HG03139 (cell line): Measurements from ENCODE around the gene NAV2.

Experiments used
- ATAC-seq: cut with Tn5 transposase; IDR thresholded peaks from one replicate; pipeline ENCODE4 v1.9.1; 2021; ENCODE audit not compliant: unreplicated experiment

Gene NAV2

GRCh38 chr11:19774329-19774728, 61.7 kb downstream of the NAV2 start:
- ATAC-seq: no peak

DNA sequence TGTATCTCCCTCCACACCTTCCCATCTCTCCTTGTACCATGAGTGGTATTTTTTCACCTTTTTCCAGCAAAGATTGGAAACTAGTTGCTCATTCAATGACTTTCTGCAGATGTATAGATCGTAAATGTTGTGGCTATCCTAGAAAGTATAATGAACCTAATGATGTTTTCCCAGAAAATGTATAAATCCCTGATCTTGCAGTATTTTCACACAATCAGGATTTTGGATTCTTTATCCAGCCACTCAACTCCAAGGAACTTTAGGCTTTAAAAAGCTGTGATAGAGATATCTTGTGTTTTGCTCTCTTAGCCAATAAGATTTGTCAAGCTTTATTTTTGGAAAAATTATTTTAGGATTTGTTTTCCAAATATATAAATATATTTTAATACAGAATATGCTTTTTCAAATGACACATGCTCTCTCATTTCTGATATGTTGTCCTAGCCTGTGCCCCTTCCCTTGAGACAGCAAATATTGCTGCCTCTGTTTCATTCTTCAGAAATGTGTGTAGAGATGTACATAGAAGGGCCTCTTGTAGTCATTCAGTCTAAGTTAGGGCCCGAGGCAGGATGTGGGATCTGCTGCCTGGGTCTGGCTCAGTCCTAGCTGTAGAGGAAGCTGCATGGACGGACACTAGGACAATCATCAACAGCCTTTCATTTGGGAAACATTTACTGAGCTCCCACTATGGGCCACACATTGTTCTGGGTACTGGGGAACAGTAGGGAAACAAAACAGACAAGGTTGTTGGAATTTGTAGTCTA, 62.4 kb downstream of the NAV2 start:
- ATAC-seq: no peak

- no peak for ATAC-seq
These were observed 63.0 kb downstream of the NAV2 start for GRCh38 chr11:19775622-19776021.

- peak; percentile 7 for ATAC-seq
These were observed 64.4 kb downstream of the NAV2 start for GRCh38 chr11:19777039-19777376.

DNA sequence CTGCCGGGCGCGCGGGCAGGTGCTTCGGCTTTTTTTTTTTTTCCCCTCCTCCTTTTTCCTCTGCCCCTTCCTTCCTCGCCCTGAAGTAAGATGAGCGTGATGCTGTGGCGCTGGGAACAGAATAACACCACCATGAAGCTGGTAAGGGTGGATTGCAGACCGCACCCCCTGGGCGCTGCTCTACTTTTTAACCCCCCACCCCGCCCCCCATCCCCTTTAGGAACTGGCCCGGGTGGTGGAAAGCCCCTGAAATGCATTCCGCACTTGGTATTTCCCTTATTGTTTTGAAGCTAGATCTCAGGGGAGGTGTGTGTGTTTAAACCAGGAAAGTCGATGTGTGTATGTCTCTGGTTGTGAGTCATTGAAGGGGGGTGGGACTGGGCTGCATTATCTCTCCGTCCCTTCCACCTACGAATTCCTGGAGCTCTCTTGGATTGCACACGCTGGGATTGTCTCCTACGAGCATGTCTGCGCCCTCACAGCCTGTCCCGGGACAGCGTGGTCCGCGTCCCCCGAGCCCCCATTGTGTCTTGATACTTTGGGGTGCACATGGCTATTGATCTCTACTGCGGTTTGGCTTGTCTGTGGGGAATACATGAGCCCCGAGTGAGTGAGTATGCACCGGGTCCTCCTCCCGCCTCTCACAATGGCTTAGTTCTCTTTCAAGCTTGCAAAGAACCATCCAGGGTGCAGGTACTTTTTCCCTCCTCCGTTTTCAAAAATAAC, 64.9 kb downstream of the NAV2 start:
- peak; percentile 45 for ATAC-seq

DNA sequence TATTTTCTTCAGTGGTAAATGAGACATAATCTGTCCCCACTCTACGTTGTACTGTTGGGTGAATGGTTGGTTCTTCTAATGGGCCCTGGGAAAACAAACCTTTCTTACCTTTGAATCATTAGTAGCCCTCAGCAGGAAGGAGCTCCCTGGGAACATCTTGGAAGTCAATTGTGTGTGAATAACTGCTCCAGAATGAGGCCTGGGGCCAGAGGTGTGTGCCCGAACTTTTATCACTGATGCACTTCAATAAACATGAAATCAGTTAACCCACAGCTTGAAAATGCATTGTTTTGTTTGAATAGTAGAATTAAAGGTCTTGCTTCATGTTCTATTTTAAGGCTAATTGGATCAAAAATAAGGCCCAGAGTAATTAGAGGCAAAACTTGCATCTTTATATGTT, 67.1 kb downstream of the NAV2 start:
- no peak for ATAC-seq

- no peak for ATAC-seq
These were observed 68.7 kb downstream of the NAV2 start for GRCh38 chr11:19781351-19781750.

DNA sequence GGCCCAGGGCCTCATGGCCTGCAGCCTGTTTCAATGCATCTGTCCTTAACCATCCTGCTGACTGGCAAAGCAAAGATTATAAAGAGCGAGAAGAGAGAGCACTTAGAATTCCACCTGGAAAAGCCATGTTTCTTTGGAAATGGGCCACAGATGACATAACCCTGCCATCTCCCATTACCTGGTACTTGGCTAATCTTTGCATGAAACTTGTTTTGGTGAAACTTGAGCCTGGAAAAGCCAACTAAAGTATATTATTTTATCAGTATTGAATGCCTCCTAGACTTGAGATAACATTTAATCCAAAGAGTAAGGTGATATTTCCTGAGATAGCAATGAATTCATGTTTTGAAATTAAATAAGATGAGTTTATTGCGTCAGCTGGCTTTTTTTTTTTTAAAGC, 72.6 kb downstream of the NAV2 start:
- no peak for ATAC-seq

GRCh38 chr11:19786644-19787043, 74.0 kb downstream of the NAV2 start:
- no peak for ATAC-seq

- ATAC-seq: no peak
These were observed 75.8 kb downstream of the NAV2 start for GRCh38 chr11:19788435-19788834.

DNA sequence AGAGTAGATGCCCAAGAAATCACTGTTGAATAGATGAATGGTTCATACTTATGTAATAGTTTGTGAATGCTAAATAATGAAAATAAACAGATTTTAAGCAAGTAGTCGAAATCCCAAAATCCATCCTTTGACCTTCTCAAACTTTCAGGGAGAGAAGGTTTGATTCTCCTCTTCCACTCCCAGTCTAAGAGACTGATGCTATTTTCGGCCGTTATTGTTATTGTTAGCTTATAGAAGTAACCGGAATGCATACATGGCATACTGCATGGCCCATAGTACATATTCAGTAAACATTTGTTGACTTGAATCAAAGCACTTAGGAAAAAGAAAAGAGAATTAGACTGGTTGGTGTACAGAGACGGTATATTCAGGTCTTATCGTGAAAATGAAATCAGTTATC, 76.6 kb downstream of the NAV2 start:
- no peak for ATAC-seq

GRCh38 chr11:19789835-19790710, 77.4 kb downstream of the NAV2 start:
- ATAC-seq: no peak

DNA sequence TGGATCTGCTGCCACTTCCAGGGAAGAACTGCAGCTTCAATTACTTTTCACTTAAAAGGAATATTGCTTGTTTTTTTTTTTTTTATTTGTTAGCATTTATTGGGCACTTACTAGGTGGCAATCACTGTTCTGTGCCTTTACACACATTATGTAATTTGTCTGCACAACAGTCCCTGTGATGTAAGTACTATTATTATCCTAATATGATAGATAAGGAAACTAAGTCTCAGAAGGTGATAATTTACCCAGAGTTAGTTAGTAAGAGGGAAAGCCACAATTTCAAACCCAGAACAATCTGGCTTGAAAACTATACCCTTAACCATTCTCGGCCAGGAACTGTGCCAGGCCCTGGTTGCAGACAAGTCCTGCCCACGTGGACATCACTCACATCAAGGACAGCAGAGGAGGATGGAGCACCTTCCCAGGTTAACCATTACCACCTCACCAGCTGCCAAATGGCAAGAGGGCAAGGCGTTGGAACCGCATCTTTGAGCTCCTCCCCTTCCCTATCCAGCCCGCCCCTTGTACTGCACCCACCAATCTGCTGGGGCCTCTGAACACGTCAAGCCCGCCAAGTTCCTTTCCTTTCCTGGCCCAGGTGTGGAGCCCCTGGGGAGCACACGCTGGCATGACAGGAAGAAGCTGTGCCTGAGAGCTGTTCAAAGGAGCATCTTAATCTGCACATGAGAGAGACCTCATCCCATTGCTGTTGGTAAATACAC, 78.4 kb downstream of the NAV2 start:
- no peak for ATAC-seq

- no peak for ATAC-seq
These were observed 79.9 kb downstream of the NAV2 start for GRCh38 chr11:19792510-19792909.

DNA sequence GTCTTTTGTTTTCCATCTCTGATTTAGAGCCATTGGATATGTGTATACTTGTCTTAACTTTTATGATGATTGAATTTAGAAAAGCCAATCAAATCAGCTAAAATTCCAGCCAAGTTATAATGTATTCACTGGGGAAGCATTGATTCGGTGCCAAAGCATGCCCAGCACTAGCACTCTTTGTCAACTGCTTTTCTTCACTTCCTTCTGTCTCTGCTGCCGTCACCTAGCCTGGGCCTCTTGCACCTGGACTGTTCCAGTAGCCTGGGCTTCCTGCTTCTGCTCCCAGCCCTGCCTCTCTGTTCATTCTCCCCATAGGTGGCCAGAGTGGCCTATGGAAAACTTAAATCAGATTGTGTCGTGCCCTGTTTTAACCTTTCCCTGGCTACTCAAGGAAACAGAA, 80.7 kb downstream of the NAV2 start:
- no peak for ATAC-seq

GRCh38 chr11:19794161-19794560, 81.5 kb downstream of the NAV2 start:
- ATAC-seq: no peak

DNA sequence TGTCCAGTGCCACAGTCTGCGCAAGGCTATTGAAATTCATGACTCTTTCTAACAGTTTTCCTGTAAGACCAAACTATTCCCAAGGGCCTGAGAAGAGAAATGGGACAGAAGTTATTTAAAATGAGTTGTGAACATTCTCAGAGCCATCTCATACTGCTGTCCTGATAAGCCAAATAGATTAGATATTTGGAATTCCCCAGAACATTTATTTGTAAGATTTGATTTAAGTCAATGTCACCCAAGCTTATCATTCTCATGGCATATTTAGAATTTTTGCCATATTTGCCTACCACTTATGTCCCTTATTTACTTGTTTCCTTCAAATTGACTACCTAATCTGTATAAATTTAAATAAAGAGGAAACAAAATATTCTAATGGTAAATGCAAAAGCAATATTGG, 82.4 kb downstream of the NAV2 start:
- ATAC-seq: no peak

- ATAC-seq: no peak
These were observed 87.5 kb downstream of the NAV2 start for GRCh38 chr11:19800162-19800561.

GRCh38 chr11:19800714-19801519, 88.3 kb downstream of the NAV2 start:
- no peak for ATAC-seq

DNA sequence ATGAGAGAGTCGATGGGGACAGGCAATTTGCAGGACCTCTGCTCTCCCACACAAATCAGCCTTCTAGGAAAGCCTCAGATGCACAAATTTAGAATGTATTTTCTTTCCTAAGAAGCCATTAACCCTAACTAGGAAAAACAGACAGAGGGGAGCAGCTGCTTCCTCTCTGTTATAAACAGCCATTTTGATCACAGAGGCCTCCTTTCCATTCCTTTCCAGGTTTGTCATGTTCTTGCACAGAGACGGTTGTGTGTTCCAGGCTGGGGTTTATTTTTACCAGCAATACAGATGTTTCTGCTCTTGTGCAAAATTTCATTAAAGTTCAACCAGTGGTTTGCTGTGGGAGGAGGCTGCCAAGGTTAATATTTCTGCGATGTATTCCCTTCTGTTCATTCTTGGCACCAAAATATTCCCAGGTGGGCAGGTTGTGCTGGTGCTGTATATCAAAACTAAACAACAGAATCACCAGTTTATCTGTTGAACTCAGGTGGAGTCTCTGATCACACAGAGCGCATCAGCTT, 90.2 kb downstream of the NAV2 start:
- ATAC-seq: no peak
